K562 (cell line): Measurements from ENCODE around the gene ZNF865. TPM values are rescaled to one million over a fixed set of nuclear protein-coding genes. Genes with fewer than 3 reads are reported as not detected.

Experiments used
- BHLHE40 ChIP-seq: IDR thresholded peaks from 2 replicates; pipeline ENCODE4 v1.6.1; 2011; ENCODE audit warnings: low read length, improper control_type of control experiment
- DACH1 ChIP-seq: fragments of 450-650 bp; IDR thresholded peaks from 2 replicates; pipeline ENCODE4 v1.6.1; 2018; ENCODE audit not compliant: partially characterized antibody
- FOXK2 ChIP-seq, 2 experiments: fragments of 450-650 bp; IDR thresholded peaks in 1 of 2; conservative IDR thresholded peaks in 1 of 2; 2 replicates each; pipeline ENCODE4 v1.6.1; 2016; ENCODE audit warnings: low read depth in 2 of 2, mild to moderate bottlenecking in 1 of 2
- GMEB1 ChIP-seq: fragments of 250-450 bp; sonication (Bioruptor Pico); IDR thresholded peaks from 2 replicates; pipeline ENCODE4 v1.4.0; 2020; ENCODE audit warnings: mild to moderate bottlenecking
- GTF3C2 ChIP-seq: IDR thresholded peaks from 3 replicates; pipeline ENCODE4 v1.6.1; 2011; ENCODE audit warnings: borderline replicate concordance, mild to moderate bottlenecking, moderate library complexity; ENCODE audit not compliant: insufficient read length; ENCODE audit errors: extremely low read depth
- KAT8 ChIP-seq: fragments of 450-650 bp; IDR thresholded peaks from 2 replicates; pipeline ENCODE4 v1.6.1; 2016; ENCODE audit warnings: low read depth, mild to moderate bottlenecking
- PATZ1 ChIP-seq: fragments of 250-450 bp; sonication (Bioruptor Pico); IDR thresholded peaks from 2 replicates; pipeline ENCODE4 v1.5.0; 2020; ENCODE audit warnings: mild to moderate bottlenecking, borderline replicate concordance
- PHF8 ChIP-seq: fragments of 200-600 bp; sonication (generic); IDR thresholded peaks from 2 replicates; pipeline ENCODE4 v1.6.1; 2012; ENCODE audit warnings: mixed run types, mild to moderate bottlenecking, inconsistent platforms, low read length, moderate library complexity, borderline replicate concordance
- SAFB ChIP-seq: fragments of 200-400 bp; formaldehyde crosslinking; IDR thresholded peaks from 2 replicates; pipeline ENCODE4 v1.6.1; 2017; ENCODE audit warnings: low read depth, low read length, borderline replicate concordance
- SRSF3 ChIP-seq: fragments of 200-400 bp; formaldehyde crosslinking; IDR thresholded peaks from 2 replicates; pipeline ENCODE4 v1.6.1; 2016; ENCODE audit warnings: mild to moderate bottlenecking, low read length, moderate library complexity; ENCODE audit not compliant: insufficient read depth
- TAF15 ChIP-seq: fragments of 200-400 bp; formaldehyde crosslinking; IDR thresholded peaks from 2 replicates; pipeline ENCODE4 v1.6.1; 2017; ENCODE audit warnings: mild to moderate bottlenecking, low read depth, low read length, moderate library complexity
- TCFL5 ChIP-seq: fragments of 250-450 bp; sonication (Bioruptor Pico); conservative IDR thresholded peaks from 2 replicates; pipeline ENCODE4 v1.6.1; 2021; ENCODE audit warnings: mild to moderate bottlenecking, moderate library complexity, matching md5 sums
- ZFP36 ChIP-seq: fragments of 150-350 bp; IDR thresholded peaks from 2 replicates; pipeline ENCODE4 v1.6.1; 2018; ENCODE audit warnings: low read length, low read depth; ENCODE audit not compliant: partially characterized antibody
- polyA plus RNA-seq, 8 experiments: library from polyadenylated mRNA; depleted of rRNA in 4 of 8; stranded (reverse) in 5 of 8; unstranded in 3 of 8; fragments of >200 nt; fragmentation: Nextera tagmentation in 2 of 8; fragmentation: Illumina TruSeq in 1 of 8; extraction: Ambion mirVana in 2 of 8; extraction: Trizol in 1 of 8; gene quantifications; 2 replicates each; pipeline versions ENCODE4 v1.2.1 to v1.2.3, GENCODE V29; 2011 to 2014; ENCODE audit warnings: inconsistent platforms in 1 of 8, missing spikeins in 1 of 8
- total RNA-seq, 7 experiments: library from RNA; depleted of rRNA in 6 of 7; stranded (reverse); fragments of >200 nt in 6 of 7; fragmentation: Illumina TruSeq in 2 of 7; extraction: Trizol in 2 of 7; gene quantifications; 2 replicates each; pipeline versions ENCODE4 v1.2.1 to v1.2.3, GENCODE V29; 2011 to 2021; ENCODE audit warnings: low replicate concordance in 1 of 7
- TF ChIP-seq, protein P1 (sequence below): fragments of 450-650 bp; formaldehyde crosslinking; IDR thresholded peaks from 2 replicates; pipeline ENCODE4 v1.4.0; 2020; ENCODE audit warnings: mild to moderate bottlenecking

ZNF865 gene
- total and polyA plus RNA-seq, 9 of the 15 experiments (the other 6 are each of a cell fraction or from before 2014, with no cell fraction given), result 0.40 to 18.8 (median 1.6) TPM; not detected in 2

DNA sequence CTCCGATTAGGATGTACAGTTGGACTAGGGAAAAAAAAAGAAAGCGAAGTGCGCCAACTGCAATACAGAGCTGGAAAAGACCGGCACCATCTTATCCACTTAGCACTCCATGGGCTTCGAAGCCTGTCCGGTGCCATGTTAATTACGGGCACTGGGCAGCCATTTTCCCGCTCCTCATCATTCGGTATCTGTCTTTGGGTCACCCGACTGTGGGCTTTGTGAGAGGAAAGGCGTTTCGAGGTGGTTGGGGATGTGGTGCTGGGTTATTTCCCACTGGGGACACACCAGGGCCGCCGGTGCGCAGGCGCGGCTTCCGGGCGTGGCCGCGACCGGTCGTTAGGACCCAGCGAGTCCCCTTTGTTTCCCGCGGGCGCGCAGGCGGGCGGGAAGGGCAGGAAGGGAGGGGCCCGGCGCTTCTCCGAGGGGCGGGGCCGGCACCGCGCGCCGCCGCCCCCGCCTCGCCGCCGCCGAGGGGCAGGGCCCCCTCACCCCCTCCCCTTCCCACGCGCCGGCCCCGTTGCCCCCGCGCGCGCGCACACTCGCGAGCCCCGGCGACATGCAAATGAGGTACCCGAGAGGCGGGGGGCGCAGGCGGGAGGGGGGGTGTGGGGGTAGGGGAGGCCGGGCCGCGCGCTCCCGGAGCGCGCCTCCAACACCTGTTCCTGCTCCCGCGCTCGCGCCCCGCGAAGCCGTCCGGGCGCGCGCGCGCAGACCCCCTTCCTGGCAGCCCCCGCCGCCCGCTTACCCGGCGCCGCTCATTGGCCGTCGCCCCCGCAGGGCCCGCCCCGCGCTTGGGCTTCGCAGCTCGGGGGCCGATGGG lies 5.4 kb upstream of the ZNF865 start, which contains the start of gene ZNF524 (continued):
- TF ChIP-seq DACH1 (no peak), TAF15 (no peak), SAFB (no peak), PHF8 (peak; percentile 44; the same call in 1 of the 2 replicates), TCFL5 (CRISPR knock-in tag) (no peak), PATZ1 (CRISPR knock-in tag) (no peak), GMEB1 (peak; percentile 71), BHLHE40 (peak; percentile 42; the same call in 1 of the 2 replicates), FOXK2 (conservative IDR thresholded peaks at IDR 0.05 in 1 of 2, IDR thresholded peaks at IDR 0.05 in 1 of 2; ENCODE audit: low read depth in 2 of 2) (no peak), SRSF3 (no peak), ZFP36 (no peak), GTF3C2 (no peak), KAT8 (peak; percentile 81)
- TF ChIP-seq, protein P1, sequence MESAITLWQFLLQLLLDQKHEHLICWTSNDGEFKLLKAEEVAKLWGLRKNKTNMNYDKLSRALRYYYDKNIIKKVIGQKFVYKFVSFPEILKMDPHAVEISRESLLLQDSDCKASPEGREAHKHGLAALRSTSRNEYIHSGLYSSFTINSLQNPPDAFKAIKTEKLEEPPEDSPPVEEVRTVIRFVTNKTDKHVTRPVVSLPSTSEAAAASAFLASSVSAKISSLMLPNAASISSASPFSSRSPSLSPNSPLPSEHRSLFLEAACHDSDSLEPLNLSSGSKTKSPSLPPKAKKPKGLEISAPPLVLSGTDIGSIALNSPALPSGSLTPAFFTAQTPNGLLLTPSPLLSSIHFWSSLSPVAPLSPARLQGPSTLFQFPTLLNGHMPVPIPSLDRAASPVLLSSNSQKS (CRISPR knock-in tag), result no peak
